ENCODE results near the gene C17orf107. TPM values are rescaled to one million over a fixed set of nuclear protein-coding genes. Genes with fewer than 3 reads are reported as not detected.
"Not testable (repeated sequence)": the region's sequence is repeated elsewhere in the genome, so short reads cannot be mapped to it uniquely, and the experiment has no call there.

Gene C17orf107
- total RNA-seq, 1 donor from 2014 or later, result 2.3 TPM

DNA sequence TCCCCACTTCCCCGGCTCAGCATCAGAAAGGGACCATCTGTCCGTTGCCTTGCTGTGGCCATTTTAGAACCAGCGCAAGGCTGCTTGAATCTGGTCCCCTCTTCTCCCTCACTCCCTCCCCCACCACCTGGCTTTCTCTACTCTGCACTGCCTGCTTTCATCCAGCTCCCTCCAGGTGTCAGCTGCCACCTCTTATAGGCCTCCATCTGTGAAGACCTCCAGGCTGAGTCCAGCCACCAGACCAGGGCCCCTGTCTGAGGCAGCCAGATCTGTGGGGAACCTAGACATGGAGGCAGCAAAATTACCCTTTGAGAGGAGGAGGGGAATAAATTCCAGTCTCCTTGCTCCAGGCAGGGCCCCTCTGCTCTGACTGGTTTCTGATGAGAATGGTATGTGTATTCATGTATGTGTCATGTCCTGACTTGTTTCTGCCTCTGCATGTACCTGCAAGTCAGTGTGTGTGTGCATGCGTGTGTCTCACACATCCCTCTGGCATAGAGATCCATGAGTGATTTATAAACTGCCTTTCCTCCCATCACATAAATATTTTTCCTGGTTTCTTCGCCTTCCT, 45.1 kb upstream of the C17orf107 start:
- Histone ChIP-seq H3K27me3 (ENCODE audit: control insufficient read depth, insufficient read depth, low read length) (no peaks in the 10 kb centered on the region), H3K4me3 (ENCODE audit: low read depth, low read length) (no peak overlapping the region), H3K36me3 (ENCODE audit: control insufficient read depth, insufficient read depth, low read length) (no peaks in the 10 kb centered on the region)
- DNase-seq (ENCODE audit: low read depth), result no peak
- TF ChIP-seq, protein P1, sequence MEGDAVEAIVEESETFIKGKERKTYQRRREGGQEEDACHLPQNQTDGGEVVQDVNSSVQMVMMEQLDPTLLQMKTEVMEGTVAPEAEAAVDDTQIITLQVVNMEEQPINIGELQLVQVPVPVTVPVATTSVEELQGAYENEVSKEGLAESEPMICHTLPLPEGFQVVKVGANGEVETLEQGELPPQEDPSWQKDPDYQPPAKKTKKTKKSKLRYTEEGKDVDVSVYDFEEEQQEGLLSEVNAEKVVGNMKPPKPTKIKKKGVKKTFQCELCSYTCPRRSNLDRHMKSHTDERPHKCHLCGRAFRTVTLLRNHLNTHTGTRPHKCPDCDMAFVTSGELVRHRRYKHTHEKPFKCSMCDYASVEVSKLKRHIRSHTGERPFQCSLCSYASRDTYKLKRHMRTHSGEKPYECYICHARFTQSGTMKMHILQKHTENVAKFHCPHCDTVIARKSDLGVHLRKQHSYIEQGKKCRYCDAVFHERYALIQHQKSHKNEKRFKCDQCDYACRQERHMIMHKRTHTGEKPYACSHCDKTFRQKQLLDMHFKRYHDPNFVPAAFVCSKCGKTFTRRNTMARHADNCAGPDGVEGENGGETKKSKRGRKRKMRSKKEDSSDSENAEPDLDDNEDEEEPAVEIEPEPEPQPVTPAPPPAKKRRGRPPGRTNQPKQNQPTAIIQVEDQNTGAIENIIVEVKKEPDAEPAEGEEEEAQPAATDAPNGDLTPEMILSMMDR (IDR thresholded peaks at IDR 0.05; ENCODE audit: insufficient read depth, low read length, poor library complexity, severe bottlenecking), result no peak

DNA sequence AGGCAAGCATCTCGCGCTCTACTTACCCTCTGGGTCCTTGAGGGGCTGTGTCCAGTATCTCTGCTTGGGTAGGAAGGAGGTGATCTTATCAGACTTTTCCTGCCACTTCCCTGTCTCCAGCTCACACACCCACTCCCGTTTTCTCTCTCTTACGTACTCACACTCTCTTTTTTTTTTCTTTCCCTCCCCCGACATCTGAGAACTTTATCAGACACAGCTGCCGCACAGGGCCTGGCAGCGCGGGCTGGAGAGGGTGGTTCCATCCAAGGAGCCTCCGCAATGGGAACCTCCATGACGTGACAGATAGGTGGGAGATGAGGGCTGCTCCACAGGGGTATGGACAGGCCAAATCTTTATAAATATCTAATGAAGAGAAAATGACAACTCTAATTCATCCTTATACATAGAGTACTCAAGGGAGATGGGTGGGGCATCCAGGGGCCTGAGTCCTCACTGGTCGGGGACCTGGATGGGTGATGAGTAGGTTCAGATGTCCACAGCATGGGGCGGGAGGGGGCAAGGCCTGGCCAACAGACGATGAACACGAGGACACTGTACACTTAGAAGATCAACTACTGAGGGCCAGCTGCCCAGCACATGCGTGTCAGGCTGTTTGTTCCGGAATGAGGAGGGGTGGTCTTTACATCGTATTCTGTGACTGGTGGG, 42.9 kb upstream of the C17orf107 start:
- Histone ChIP-seq H3K27me3 (ENCODE audit: control insufficient read depth, insufficient read depth, low read length) (no peaks in the 10 kb centered on the region), H3K36me3 (ENCODE audit: control insufficient read depth, insufficient read depth, low read length) (no peaks in the 10 kb centered on the region), H3K4me3 (ENCODE audit: low read depth, low read length) (no peak overlapping the region)
- TF ChIP-seq, protein P1 (IDR thresholded peaks at IDR 0.05; ENCODE audit: insufficient read depth, low read length, poor library complexity, severe bottlenecking), result no peak
- DNase-seq (ENCODE audit: low read depth), result no peak

DNA sequence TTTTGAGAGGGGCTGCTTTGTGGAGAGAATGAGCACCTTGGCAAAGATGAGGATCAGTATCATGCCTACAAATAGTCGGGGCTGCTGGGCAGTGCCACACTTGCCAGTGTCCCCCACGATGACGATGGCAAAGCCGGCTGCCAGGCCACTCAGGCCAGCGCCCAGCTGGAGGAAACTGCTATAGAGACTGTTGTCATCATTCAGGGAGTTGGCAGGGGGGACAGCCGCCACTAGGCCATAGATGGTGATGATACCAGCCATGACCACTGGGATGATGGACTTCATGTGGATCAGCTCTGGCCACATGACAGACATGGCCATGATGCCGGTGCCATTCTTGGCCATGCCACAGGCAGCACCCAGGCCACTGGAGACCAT, 42.4 kb upstream of the C17orf107 start:
- DNase-seq (ENCODE audit: low read depth), result no peak
- H3K36me3 ChIP-seq (ENCODE audit: control insufficient read depth, insufficient read depth, low read length), result no peaks in the 10 kb centered on the region
- TF ChIP-seq, protein P1 (IDR thresholded peaks at IDR 0.05; ENCODE audit: insufficient read depth, low read length, poor library complexity, severe bottlenecking), result no peak
- no peak overlapping the region for H3K4me3 ChIP-seq (ENCODE audit: low read depth, low read length)
- no peaks in the 10 kb centered on the region for H3K27me3 ChIP-seq (ENCODE audit: control insufficient read depth, insufficient read depth, low read length)

DNA sequence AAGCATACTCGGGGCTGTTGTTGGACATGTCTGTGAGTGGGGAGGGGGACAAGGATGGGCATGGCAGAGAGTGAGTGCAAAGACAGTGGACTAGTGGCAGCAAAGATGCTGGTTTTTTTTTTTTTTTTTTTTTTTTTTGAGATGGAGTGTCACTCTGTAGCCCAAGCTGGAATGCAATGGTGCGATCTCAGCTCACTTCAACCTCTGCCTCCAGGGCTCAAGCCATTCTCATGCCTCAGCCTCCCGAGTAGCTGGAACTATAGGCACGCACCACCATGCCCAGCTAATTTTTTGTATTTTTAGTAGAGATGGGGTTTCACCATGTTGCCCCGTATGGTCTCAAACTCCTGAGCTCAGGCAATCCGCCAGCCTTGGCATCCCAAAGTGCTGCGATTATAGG, 42.0 kb upstream of the C17orf107 start:
- H3K36me3 ChIP-seq (ENCODE audit: control insufficient read depth, insufficient read depth, low read length); H3K27me3 ChIP-seq (ENCODE audit: control insufficient read depth, insufficient read depth, low read length); DNase-seq (ENCODE audit: low read depth); H3K4me3 ChIP-seq (ENCODE audit: low read depth, low read length): not testable (repeated sequence)

GRCh38 chr17:4858068-4858881, 41.1 kb upstream of the C17orf107 start:
- DNase-seq (ENCODE audit: low read depth), result no peak
- no peak overlapping the region for H3K4me3 ChIP-seq (ENCODE audit: low read depth, low read length)
- TF ChIP-seq, protein P1 (IDR thresholded peaks at IDR 0.05; ENCODE audit: insufficient read depth, low read length, poor library complexity, severe bottlenecking), result no peak
- H3K27me3 ChIP-seq (ENCODE audit: control insufficient read depth, insufficient read depth, low read length), result no peaks in the 10 kb centered on the region
- no peaks in the 10 kb centered on the region for H3K36me3 ChIP-seq (ENCODE audit: control insufficient read depth, insufficient read depth, low read length)

GRCh38 chr17:4858882-4859260, 40.5 kb upstream of the C17orf107 start:
- Histone ChIP-seq H3K4me3 (ENCODE audit: low read depth, low read length) (no peak overlapping the region), H3K27me3 (ENCODE audit: control insufficient read depth, insufficient read depth, low read length) (no peaks in the 10 kb centered on the region), H3K36me3 (ENCODE audit: control insufficient read depth, insufficient read depth, low read length) (no peaks in the 10 kb centered on the region)
- TF ChIP-seq, protein P1 (IDR thresholded peaks at IDR 0.05; ENCODE audit: insufficient read depth, low read length, poor library complexity, severe bottlenecking), result no peak
- no peak for DNase-seq (ENCODE audit: low read depth)

Data from kidney epithelial cell (primary cell).